GM23338 (cell line): ENCODE results near the gene RBM38. TPM values are rescaled to one million over a fixed set of nuclear protein-coding genes. Genes with fewer than 3 reads are reported as not detected.

Source experiments
- ATAC-seq: fragments of 200-7000 bp; cut with Tn5 transposase; 3 replicates; pipeline ENCODE4 v1.9.1; 2020
- DNase-seq: peaks from one replicate; pipeline ENCODE4 v3.0.0-alpha.2; 2015; ENCODE audit warnings: low spot score
- H2AFZ ChIP-seq: fragments of 200-600 bp; sonication (generic); 2 replicates; pipeline ENCODE4 v1.8.0; 2016; ENCODE audit warnings: antibody characterized with exemption, mild to moderate bottlenecking, moderate library complexity
- H3F3A ChIP-seq: fragments of 200-600 bp; sonication (generic); replicated peaks from 2 replicates; pipeline ENCODE4 v1.8.0; 2017; ENCODE audit warnings: antibody characterized with exemption, mixed run types, low read depth
- H3K27ac ChIP-seq: fragments of 200-600 bp; sonication (generic); 2 replicates; pipeline ENCODE4 v1.6.1; 2016; ENCODE audit warnings: low read depth
- H3K27me3 ChIP-seq: fragments of 200-600 bp; sonication (generic); 2 replicates; pipeline ENCODE4 v1.8.0; 2016; ENCODE audit warnings: mild to moderate bottlenecking, mixed run types, moderate library complexity; ENCODE audit not compliant: insufficient read depth
- H3K36me3 ChIP-seq: fragments of 200-600 bp; sonication (generic); 2 replicates; pipeline ENCODE4 v1.8.0; 2016; ENCODE audit warnings: mild to moderate bottlenecking; ENCODE audit not compliant: insufficient read depth
- H3K4me1 ChIP-seq: fragments of 200-600 bp; sonication (generic); 2 replicates; pipeline ENCODE4 v1.8.0; 2016; ENCODE audit warnings: mild to moderate bottlenecking, moderate library complexity; ENCODE audit not compliant: insufficient read depth
- H3K4me2 ChIP-seq: fragments of 200-600 bp; sonication (generic); 2 replicates; pipeline ENCODE4 v1.7.1; 2017; ENCODE audit warnings: mixed run types
- H3K4me3 ChIP-seq: fragments of 200-600 bp; sonication (generic); 2 replicates; pipeline ENCODE4 v1.6.1; 2016; ENCODE audit warnings: mixed run types
- H3K79me2 ChIP-seq: fragments of 200-600 bp; sonication (generic); replicated peaks from 2 replicates; pipeline ENCODE4 v1.8.0; 2017; ENCODE audit warnings: mild to moderate bottlenecking; ENCODE audit not compliant: insufficient read depth
- H3K9me2 ChIP-seq: fragments of 200-600 bp; sonication (generic); 2 replicates; pipeline ENCODE4 v1.8.0; 2017; ENCODE audit not compliant: insufficient read depth
- H4K20me1 ChIP-seq: fragments of 200-600 bp; sonication (generic); replicated peaks from 2 replicates; pipeline ENCODE4 v1.8.0; 2017; ENCODE audit warnings: mild to moderate bottlenecking; ENCODE audit not compliant: insufficient read depth
- H3K27ac Mint-ChIP-seq: 2 replicates; pipeline ENCODE4 v1.8.0; 2020; ENCODE audit warnings: inconsistent platforms, mild to moderate bottlenecking, moderate library complexity, mixed read lengths
- H3K27me3 Mint-ChIP-seq: 3 replicates; pipeline ENCODE4 v1.8.0; 2022; ENCODE audit warnings: low read depth, mild to moderate bottlenecking, moderate library complexity, mixed read lengths, inconsistent platforms; ENCODE audit not compliant: insufficient read depth, poor library complexity
- H3K36me3 Mint-ChIP-seq: 3 replicates; pipeline ENCODE4 v1.8.0; 2021; ENCODE audit warnings: low read depth, mild to moderate bottlenecking, inconsistent platforms, moderate library complexity, mixed read lengths
- H3K4me1 Mint-ChIP-seq: 3 replicates; pipeline ENCODE4 v1.8.0; 2020; ENCODE audit warnings: mild to moderate bottlenecking, inconsistent platforms, mixed read lengths
- H3K4me3 Mint-ChIP-seq: 3 replicates; pipeline ENCODE4 v1.8.0; 2021; ENCODE audit warnings: moderate library complexity, mild to moderate bottlenecking, inconsistent platforms, mixed read lengths
- H3K9me3 Mint-ChIP-seq: 3 replicates; pipeline ENCODE4 v1.8.0; 2020; ENCODE audit warnings: moderate library complexity, mild to moderate bottlenecking, inconsistent platforms, mixed read lengths
- CREB1 ChIP-seq: fragments of 250-450 bp; sonication (Bioruptor Pico); IDR thresholded peaks from 2 replicates; pipeline ENCODE4 v1.5.0; 2020; ENCODE audit warnings: low read depth, mild to moderate bottlenecking, moderate library complexity
- ETS1 ChIP-seq: IDR thresholded peaks from 2 replicates; pipeline ENCODE4 v1.6.1; 2016; ENCODE audit warnings: antibody characterized with exemption
- EZH2 ChIP-seq: fragments of 200-600 bp; sonication (generic); IDR thresholded peaks from one replicate; pipeline ENCODE4 v1.8.0; 2017; ENCODE audit warnings: antibody characterized with exemption, mild to moderate bottlenecking, low read depth; ENCODE audit not compliant: unreplicated experiment
- EZH2phosphoT487 ChIP-seq: fragments of 200-600 bp; sonication (generic); IDR thresholded peaks from one replicate; pipeline ENCODE4 v1.8.1; 2018; ENCODE audit warnings: antibody characterized with exemption; ENCODE audit not compliant: unreplicated experiment
- JUNB ChIP-seq: IDR thresholded peaks from one replicate; pipeline ENCODE4 v1.6.1; 2016; ENCODE audit warnings: antibody characterized with exemption; ENCODE audit not compliant: unreplicated experiment
- NANOG ChIP-seq: IDR thresholded peaks from 2 replicates; pipeline ENCODE4 v1.6.1; 2016; ENCODE audit warnings: antibody characterized with exemption, borderline replicate concordance
- POLR2AphosphoS5 ChIP-seq: IDR thresholded peaks from 2 replicates; pipeline ENCODE4 v1.6.1; 2016; ENCODE audit warnings: antibody characterized with exemption, low read depth
- REST ChIP-seq: IDR thresholded peaks from one replicate; pipeline ENCODE4 v1.6.1; 2018; ENCODE audit warnings: antibody characterized with exemption; ENCODE audit not compliant: unreplicated experiment
- STAT1 ChIP-seq: IDR thresholded peaks from one replicate; pipeline ENCODE4 v1.6.1; 2016; ENCODE audit warnings: antibody characterized with exemption; ENCODE audit not compliant: unreplicated experiment
- ZNF114 ChIP-seq: fragments of 250-450 bp; sonication (Bioruptor Pico); IDR thresholded peaks from 2 replicates; pipeline ENCODE4 v1.5.0; 2020; ENCODE audit warnings: mild to moderate bottlenecking, moderate library complexity
- ZNF331 ChIP-seq: fragments of 250-450 bp; sonication (Bioruptor Pico); IDR thresholded peaks from 2 replicates; pipeline ENCODE4 v1.5.0; 2020; ENCODE audit warnings: low read depth, mild to moderate bottlenecking, moderate library complexity
- polyA plus RNA-seq: library from polyadenylated mRNA; unstranded; fragments of >200 nt; fragmentation: Nextera tagmentation; extraction: Ambion mirVana; gene quantifications from 2 replicates; pipeline ENCODE4 v1.2.1, GENCODE V29; 2016
- total RNA-seq: library from RNA; depleted of rRNA; stranded (reverse); fragments of >200 nt; shearing (Covaris generic); gene quantifications from 2 replicates; pipeline ENCODE4 v1.2.3, GENCODE V29; 2014
- TF ChIP-seq, protein P1 (sequence below): fragments of 250-450 bp; sonication (Bioruptor Pico); IDR thresholded peaks from 2 replicates; pipeline ENCODE4 v1.5.0; 2020; ENCODE audit warnings: mild to moderate bottlenecking, moderate library complexity
- TF ChIP-seq, protein P2 (sequence below), 2 experiments: fragments of 200-600 bp in 1 of 2; sonication (generic) in 1 of 2; conservative IDR thresholded peaks; 2 replicates each; pipeline versions ENCODE4 v1.5.1 to v1.6.1; 2016 to 2017; ENCODE audit warnings: antibody characterized with exemption in 2 of 2, low read depth in 2 of 2, mild to moderate bottlenecking in 2 of 2, moderate library complexity in 1 of 2

The RBM38 gene
- total and polyA plus RNA-seq, 2 experiments from 2014 or later, result 22.9 to 80.5 TPM

DNA sequence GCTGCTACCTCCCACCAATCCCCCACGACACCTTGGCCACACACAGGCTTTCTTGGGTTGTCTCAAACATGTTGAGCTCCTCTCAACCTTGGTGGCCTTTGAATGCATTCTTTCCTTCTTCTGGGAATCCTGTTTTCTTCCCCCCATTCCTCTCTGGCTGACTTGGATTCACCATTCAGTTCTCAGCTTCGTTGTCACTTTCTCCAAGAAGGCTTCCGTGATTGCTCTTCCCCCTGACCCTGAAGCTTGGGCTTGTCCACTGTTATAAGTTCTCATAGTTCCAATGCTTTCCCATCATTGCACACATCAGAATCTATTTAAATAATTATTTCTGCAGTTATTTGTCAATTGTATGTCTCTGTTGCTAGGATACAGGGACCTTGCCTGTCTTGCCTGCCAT is 64.2 kb downstream of the RBM38 start:
- Histone ChIP-seq H3K4me2 (no peak overlapping the region), H3K4me3 (no peak overlapping the region), H3K79me2 (no peaks in the 10 kb centered on the region), H3F3A (no peaks in the 10 kb centered on the region), H3K27ac (no peak overlapping the region), H2AFZ (no peak overlapping the region), H3K4me1 (no peaks in the 10 kb centered on the region), H3K9me2 (no peaks in the 10 kb centered on the region), H3K27me3 (no peaks in the 10 kb centered on the region), H4K20me1 (no peaks in the 10 kb centered on the region), H3K36me3 (no peaks in the 10 kb centered on the region)
- peaks cover 7% of the 10 kb centered on the region for H3K27me3 Mint-ChIP-seq
- ATAC-seq, result no peak
- peaks cover 6% of the 10 kb centered on the region; the same call in 2 of the 3 replicates for H3K9me3 Mint-ChIP-seq
- peaks cover 6% of the 10 kb centered on the region; the same call in 1 of the 3 replicates for H3K36me3 Mint-ChIP-seq
- DNase-seq, result no peak
- no peak overlapping the region for H3K4me3 Mint-ChIP-seq
- H3K4me1 Mint-ChIP-seq, result peaks cover 10% of the 10 kb centered on the region; the same call in 2 of the 3 replicates
- no peak overlapping the region for H3K27ac Mint-ChIP-seq
- TF ChIP-seq, protein P1, sequence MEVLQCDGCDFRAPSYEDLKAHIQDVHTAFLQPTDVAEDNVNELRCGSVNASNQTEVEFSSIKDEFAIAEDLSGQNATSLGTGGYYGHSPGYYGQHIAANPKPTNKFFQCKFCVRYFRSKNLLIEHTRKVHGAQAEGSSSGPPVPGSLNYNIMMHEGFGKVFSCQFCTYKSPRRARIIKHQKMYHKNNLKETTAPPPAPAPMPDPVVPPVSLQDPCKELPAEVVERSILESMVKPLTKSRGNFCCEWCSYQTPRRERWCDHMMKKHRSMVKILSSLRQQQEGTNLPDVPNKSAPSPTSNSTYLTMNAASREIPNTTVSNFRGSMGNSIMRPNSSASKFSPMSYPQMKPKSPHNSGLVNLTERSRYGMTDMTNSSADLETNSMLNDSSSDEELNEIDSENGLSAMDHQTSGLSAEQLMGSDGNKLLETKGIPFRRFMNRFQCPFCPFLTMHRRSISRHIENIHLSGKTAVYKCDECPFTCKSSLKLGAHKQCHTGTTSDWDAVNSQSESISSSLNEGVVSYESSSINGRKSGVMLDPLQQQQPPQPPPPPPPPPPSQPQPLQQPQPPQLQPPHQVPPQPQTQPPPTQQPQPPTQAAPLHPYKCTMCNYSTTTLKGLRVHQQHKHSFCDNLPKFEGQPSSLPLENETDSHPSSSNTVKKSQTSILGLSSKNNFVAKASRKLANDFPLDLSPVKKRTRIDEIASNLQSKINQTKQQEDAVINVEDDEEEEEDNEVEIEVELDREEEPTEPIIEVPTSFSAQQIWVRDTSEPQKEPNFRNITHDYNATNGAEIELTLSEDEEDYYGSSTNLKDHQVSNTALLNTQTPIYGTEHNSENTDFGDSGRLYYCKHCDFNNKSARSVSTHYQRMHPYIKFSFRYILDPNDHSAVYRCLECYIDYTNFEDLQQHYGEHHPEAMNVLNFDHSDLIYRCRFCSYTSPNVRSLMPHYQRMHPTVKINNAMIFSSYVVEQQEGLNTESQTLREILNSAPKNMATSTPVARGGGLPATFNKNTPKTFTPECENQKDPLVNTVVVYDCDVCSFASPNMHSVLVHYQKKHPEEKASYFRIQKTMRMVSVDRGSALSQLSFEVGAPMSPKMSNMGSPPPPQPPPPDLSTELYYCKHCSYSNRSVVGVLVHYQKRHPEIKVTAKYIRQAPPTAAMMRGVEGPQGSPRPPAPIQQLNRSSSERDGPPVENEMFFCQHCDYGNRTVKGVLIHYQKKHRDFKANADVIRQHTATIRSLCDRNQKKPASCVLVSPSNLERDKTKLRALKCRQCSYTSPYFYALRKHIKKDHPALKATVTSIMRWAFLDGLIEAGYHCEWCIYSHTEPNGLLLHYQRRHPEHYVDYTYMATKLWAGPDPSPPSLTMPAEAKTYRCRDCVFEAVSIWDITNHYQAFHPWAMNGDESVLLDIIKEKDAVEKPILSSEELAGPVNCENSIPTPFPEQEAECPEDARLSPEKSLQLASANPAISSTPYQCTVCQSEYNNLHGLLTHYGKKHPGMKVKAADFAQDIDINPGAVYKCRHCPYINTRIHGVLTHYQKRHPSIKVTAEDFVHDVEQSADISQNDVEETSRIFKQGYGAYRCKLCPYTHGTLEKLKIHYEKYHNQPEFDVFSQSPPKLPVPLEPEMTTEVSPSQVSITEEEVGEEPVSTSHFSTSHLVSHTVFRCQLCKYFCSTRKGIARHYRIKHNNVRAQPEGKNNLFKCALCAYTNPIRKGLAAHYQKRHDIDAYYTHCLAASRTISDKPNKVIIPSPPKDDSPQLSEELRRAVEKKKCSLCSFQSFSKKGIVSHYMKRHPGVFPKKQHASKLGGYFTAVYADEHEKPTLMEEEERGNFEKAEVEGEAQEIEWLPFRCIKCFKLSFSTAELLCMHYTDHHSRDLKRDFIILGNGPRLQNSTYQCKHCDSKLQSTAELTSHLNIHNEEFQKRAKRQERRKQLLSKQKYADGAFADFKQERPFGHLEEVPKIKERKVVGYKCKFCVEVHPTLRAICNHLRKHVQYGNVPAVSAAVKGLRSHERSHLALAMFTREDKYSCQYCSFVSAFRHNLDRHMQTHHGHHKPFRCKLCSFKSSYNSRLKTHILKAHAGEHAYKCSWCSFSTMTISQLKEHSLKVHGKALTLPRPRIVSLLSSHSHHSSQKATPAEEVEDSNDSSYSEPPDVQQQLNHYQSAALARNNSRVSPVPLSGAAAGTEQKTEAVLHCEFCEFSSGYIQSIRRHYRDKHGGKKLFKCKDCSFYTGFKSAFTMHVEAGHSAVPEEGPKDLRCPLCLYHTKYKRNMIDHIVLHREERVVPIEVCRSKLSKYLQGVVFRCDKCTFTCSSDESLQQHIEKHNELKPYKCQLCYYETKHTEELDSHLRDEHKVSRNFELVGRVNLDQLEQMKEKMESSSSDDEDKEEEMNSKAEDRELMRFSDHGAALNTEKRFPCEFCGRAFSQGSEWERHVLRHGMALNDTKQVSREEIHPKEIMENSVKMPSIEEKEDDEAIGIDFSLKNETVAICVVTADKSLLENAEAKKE (CRISPR knock-in tag), result no peak
- TF ChIP-seq, protein P2, sequence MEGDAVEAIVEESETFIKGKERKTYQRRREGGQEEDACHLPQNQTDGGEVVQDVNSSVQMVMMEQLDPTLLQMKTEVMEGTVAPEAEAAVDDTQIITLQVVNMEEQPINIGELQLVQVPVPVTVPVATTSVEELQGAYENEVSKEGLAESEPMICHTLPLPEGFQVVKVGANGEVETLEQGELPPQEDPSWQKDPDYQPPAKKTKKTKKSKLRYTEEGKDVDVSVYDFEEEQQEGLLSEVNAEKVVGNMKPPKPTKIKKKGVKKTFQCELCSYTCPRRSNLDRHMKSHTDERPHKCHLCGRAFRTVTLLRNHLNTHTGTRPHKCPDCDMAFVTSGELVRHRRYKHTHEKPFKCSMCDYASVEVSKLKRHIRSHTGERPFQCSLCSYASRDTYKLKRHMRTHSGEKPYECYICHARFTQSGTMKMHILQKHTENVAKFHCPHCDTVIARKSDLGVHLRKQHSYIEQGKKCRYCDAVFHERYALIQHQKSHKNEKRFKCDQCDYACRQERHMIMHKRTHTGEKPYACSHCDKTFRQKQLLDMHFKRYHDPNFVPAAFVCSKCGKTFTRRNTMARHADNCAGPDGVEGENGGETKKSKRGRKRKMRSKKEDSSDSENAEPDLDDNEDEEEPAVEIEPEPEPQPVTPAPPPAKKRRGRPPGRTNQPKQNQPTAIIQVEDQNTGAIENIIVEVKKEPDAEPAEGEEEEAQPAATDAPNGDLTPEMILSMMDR (conservative IDR thresholded peaks at IDR 0.05; ENCODE audit: low read depth in 2 of 2), result no peak
- TF ChIP-seq REST, result no peak
- no peak for TF ChIP-seq POLR2AphosphoS5
- no peak for TF ChIP-seq ETS1
- TF ChIP-seq EZH2phosphoT487, result no peak
- TF ChIP-seq CREB1 (CRISPR knock-in tag), result no peak
- TF ChIP-seq EZH2, result no peak
- no peak for TF ChIP-seq ZNF331 (CRISPR knock-in tag)
- no peak for TF ChIP-seq ZNF114 (CRISPR knock-in tag)
- no peak for TF ChIP-seq STAT1
- TF ChIP-seq JUNB, result no peak
- no peak for TF ChIP-seq NANOG
